Urinary bladder (tissue), 4 donors: ENCODE results near the gene SMIM7. TPM values are rescaled to one million over a fixed set of nuclear protein-coding genes. Genes with fewer than 3 reads are reported as not detected.

ENCODE experiments used
- DNase-seq: peaks from one replicate; pipeline ENCODE4 v3.0.0-alpha.2; 2015; ENCODE audit errors: extremely low spot score
- H3K27ac ChIP-seq: one replicate; pipeline ENCODE4 v1.5.1; 2013; ENCODE audit warnings: low read depth, mild to moderate bottlenecking, moderate library complexity
- H3K36me3 ChIP-seq: one replicate; pipeline ENCODE4 v1.6.1; 2013; ENCODE audit warnings: mild to moderate bottlenecking, moderate library complexity; ENCODE audit not compliant: insufficient read depth
- H3K4me1 ChIP-seq: one replicate; pipeline ENCODE4 v1.6.1; 2013; ENCODE audit warnings: mild to moderate bottlenecking, moderate library complexity; ENCODE audit not compliant: insufficient read depth
- H3K4me3 ChIP-seq: one replicate; pipeline ENCODE4 v1.5.1; 2013; ENCODE audit warnings: low read depth, low read length
- WGBS: extraction: QIAGEN DNeasy Blood & Tissue Kit; methylation state at CpG from one replicate; pipeline ENCODE4 v1.1.7; 2013; 5-methylcytosine and 5-hydroxymethylcytosine counted together
- polyA plus RNA-seq: library from polyadenylated mRNA; stranded (reverse); fragments of 200-250 nt; gene quantifications from one replicate; pipeline ENCODE4 v1.2.3, GENCODE V29; 2013
- total RNA-seq: library from RNA; depleted of rRNA; stranded (reverse); fragments of >200 nt; gene quantifications from one replicate; pipeline ENCODE4 v1.2.3, GENCODE V29; 2014
- donor health status: healthy with polysubstance abuse.
- donor health status: healthy.

The SMIM7 gene
- total and polyA plus RNA-seq, 2 donors: 73.8 to 84.3 TPM

GRCh38 chr19:16645140-16645539, 14.8 kb downstream of the SMIM7 start:
- Histone ChIP-seq H3K27ac (no peak overlapping the region), H3K4me3 (no peak overlapping the region), H3K4me1 (no peaks in the 10 kb centered on the region), H3K36me3 (peaks cover 5% of the 10 kb centered on the region)
- no peak for DNase-seq
- 90% methylated on average over 9 of the region's 9 CpGs for WGBS

GRCh38 chr19:16641695-16642094, 18.2 kb downstream of the SMIM7 start:
- WGBS: 97% methylated on average over 10 of the region's 10 CpGs
- Histone ChIP-seq H3K4me1 (no peaks in the 10 kb centered on the region), H3K4me3 (no peak overlapping the region), H3K27ac (no peak overlapping the region), H3K36me3 (peaks cover 5% of the 10 kb centered on the region)
- DNase-seq: no peak

DNA sequence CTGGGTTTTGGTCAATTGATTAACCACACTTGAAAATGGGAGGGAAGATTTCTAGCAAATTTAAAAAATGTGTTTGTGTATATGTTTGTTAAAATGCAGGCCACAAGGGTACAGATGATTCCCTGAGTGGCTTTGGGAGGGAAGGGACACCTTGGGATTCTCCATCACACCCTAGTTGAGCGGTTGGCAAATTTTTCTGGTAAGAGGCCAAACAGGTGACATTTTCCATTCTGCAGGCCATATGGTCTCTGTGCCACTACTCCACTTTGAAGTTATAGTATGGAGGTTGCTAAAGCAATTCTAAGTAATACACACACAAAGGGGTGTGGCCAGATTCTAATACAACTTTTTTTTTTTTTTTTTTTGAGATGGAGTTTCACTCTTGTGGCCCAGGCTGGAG, 19.0 kb downstream of the SMIM7 start:
- WGBS: 95% methylated on average over 1 of the region's 1 CpG
- H3K4me1 ChIP-seq: no peaks in the 10 kb centered on the region
- peaks cover 5% of the 10 kb centered on the region for H3K36me3 ChIP-seq
- no peak for DNase-seq
- no peak overlapping the region for H3K4me3 ChIP-seq
- no peak overlapping the region for H3K27ac ChIP-seq

DNA sequence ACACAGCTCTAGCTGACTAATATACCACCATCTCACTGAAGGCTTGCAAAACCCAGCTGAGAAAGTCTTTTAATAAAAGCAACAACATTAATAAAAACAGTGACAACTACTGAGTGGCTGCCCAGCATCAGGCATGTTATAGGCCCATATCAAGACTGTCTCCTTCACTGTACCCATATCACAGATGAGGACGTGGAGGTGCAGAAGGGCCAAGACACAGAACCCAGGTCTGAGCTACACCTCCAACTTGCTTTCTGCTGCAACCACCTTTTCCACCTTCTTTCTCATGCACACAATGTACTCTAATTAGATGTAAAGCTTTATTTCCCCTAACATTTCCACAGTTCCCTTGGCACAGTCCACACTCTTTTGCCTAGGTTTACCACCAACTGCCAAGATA, 21.3 kb downstream of the SMIM7 start:
- 94% methylated on average over 1 of the region's 1 CpG for WGBS
- Histone ChIP-seq H3K27ac (no peak overlapping the region), H3K4me1 (no peaks in the 10 kb centered on the region), H3K4me3 (no peak overlapping the region), H3K36me3 (peaks cover 5% of the 10 kb centered on the region)
- no peak for DNase-seq

DNA sequence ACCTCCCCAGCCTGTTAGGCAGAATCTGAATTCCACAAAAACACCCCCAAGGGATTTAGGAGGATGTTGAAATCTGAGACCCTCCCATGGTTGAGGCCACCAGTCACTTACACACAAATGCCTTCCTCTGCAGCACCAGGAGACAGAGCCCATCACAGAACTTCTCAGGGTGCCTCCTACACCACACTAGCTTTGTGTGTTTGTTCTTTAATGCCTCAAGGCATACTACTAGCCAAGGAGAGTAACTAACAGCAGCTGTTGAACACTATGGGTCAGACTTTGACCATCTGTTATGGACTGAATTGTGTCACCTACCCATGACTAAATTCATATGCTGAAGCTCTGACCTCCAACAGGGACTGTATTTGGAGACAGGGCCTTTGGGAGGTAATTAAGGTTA, 22.4 kb downstream of the SMIM7 start:
- peaks cover 5% of the 10 kb centered on the region for H3K36me3 ChIP-seq
- DNase-seq: no peak
- no peak overlapping the region for H3K27ac ChIP-seq

DNA sequence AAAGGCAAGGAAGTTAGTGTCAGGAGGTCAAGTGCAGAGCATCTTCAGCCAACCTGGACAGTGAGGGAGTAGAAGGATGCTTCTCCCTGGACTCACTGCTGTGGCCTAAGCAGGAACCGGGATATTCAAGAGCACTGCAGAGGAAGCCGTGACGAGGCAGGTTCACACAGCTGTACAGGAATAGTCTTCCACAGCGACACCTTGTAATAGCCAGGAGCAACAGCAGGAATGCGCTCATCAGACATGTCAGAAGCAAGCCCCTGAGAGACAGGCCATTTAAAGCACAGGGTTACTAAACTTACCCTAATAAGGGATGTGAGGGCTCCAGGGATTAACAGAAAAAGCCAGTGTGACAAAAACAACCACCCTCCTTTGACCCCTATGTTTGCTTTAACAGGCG, 28.5 kb downstream of the SMIM7 start:
- WGBS: 92% methylated on average over 6 of the region's 6 CpGs
- no peak overlapping the region for H3K27ac ChIP-seq
- no peaks in the 10 kb centered on the region for H3K4me1 ChIP-seq
- no peak overlapping the region for H3K4me3 ChIP-seq
- no peaks in the 10 kb centered on the region for H3K36me3 ChIP-seq
- DNase-seq: no peak

More for the DNA sequence above, 22.4 kb downstream of the SMIM7 start:
- no peaks in the 10 kb centered on the region for H3K4me1 ChIP-seq
- H3K4me3 ChIP-seq: no peak overlapping the region

DNA sequence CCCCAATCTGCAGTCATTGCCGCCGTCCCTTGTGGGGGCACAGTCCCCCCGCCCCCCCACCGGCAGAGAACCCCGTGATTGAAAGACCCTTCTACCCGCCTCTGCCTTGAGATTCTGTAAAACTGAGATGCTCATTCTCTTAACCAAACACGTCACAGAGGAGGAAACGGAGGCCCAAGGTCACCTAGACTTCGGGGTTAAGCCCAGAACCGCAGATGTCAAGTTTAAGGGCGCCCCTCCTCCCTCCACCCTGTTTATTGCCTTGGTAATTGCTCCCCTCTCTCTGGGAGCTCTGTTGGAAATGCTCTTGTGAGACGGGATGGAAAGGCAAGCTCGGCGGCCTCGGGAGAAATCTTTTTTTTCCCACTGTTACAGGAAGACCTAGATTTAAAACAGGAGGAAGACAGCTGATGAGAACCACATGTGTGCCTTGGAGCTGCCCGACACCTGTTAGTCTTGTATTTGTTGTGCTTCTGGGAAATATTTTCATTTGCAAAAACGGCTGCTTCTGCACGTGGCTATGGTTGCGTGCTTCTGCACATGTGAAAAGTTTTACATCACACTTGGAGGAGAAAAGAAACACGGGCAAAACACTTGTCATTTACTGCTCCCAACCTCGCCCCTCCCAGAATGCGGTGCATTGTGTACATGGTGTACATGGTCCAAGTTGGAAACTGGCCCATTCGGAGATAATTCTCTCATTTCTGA, 30.8 kb downstream of the SMIM7 start:
- peak overlapping the region; percentile 96 for H3K27ac ChIP-seq
- no peak for DNase-seq
- H3K4me1 ChIP-seq: no peaks in the 10 kb centered on the region
- 3% methylated on average over 23 of the region's 23 CpGs for WGBS
- H3K36me3 ChIP-seq: no peaks in the 10 kb centered on the region
- H3K4me3 ChIP-seq: peak overlapping the region; percentile 68

DNA sequence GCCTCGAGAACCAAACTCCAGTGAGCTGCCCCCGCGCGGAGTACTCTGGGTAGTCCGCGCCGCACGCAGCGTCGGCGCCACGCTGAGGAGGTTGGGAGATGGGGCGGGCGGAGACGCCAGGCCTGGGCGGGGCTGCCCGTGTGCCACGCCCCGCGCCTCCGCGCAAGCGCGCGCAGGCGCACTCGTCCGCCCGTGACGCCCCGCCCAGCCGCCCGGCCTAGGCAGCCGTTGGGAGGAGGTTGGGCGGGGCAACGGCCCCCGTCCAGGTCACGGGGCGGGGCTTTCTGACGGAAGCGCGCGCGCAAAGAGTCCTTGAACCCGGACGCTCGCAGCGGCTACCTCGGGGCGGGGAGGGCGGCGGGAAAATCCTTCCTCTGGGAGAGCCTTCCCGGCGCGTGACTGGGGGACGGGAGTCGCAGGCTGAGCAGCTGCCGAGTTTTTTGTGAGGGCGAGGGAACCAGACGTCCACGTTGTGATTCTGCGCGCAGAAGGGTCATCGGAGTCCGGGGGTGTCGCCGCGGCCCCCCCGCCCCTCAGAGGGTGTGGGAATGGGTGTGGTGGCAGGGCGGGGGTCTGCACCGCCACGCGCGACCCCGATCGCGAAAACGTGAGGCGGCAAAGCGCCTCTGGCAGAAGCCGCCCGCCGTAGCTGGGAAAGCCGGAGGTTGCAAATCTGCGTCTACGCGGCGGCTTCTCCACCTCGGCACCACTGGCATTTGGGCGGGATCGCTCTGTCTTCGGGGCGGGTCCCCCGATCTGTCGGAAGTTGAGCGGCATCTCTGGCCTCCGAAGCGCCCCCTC, 31.6 kb downstream of the SMIM7 start, which contains the start of gene MED26:
TSS of gene MED26 (minus strand) at position 22 of the 801 bp plus-strand sequence. CDS start 261 bp downstream, outside the sequence.
- H3K27ac ChIP-seq: peak within 1 kb of the TSS; percentile 96
- peak; percentile 74 for DNase-seq
- H3K36me3 ChIP-seq: no peaks in the 10 kb centered on the region
- WGBS: under 1% methylated on average over 98 of the region's 98 CpGs
- peak within 1 kb of the TSS; percentile 100 for H3K4me3 ChIP-seq
- no peaks in the 10 kb centered on the region for H3K4me1 ChIP-seq

- under 1% methylated on average over 38 of the region's 38 CpGs for WGBS
- Histone ChIP-seq H3K4me3 (peak overlapping the region; percentile 100), H3K27ac (no peak overlapping the region), H3K4me1 (no peaks in the 10 kb centered on the region), H3K36me3 (no peaks in the 10 kb centered on the region)
- DNase-seq: no peak
These were observed 32.1 kb downstream of the SMIM7 start for GRCh38 chr19:16627928-16628182.

- Histone ChIP-seq H3K4me3 (peak overlapping the region; percentile 100), H3K36me3 (no peaks in the 10 kb centered on the region), H3K27ac (peak overlapping the region; percentile 47), H3K4me1 (no peaks in the 10 kb centered on the region)
- DNase-seq: no peak
- WGBS: under 1% methylated on average over 52 of the region's 52 CpGs
These were observed 32.6 kb downstream of the SMIM7 start for GRCh38 chr19:16627193-16627927.

GRCh38 chr19:16626796-16627192, 33.1 kb downstream of the SMIM7 start:
- Histone ChIP-seq H3K27ac (no peak overlapping the region), H3K4me1 (no peaks in the 10 kb centered on the region), H3K4me3 (peak overlapping the region; percentile 100), H3K36me3 (no peaks in the 10 kb centered on the region)
- 6% methylated on average over 12 of the region's 12 CpGs for WGBS
- no peak for DNase-seq

GRCh38 chr19:16625163-16625958, 34.6 kb downstream of the SMIM7 start:
- 81% methylated on average over 16 of the region's 16 CpGs for WGBS
- no peak for DNase-seq
- H3K4me3 ChIP-seq: no peak overlapping the region
- no peaks in the 10 kb centered on the region for H3K36me3 ChIP-seq
- no peaks in the 10 kb centered on the region for H3K4me1 ChIP-seq
- H3K27ac ChIP-seq: no peak overlapping the region

DNA sequence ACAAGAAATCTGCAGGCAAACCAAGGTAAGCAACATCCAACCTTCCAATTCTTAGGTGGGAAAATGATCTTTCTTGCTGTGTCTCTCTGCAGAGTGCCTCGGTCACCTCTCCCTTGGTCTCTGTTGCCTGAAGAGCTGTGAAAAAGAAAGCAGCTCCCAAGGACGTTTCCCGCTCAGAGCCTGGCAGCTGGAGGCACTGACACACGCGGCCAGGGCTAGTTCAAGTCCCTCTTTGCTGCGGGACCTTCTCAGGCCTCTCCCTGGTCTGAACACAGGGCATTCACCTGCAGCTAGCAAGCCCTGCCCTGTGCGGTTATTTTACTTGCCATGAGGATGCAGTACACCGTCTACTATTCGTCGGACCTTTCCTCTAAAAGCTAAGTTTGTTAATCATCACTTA, 35.7 kb downstream of the SMIM7 start:
- Histone ChIP-seq H3K4me3 (no peak overlapping the region), H3K27ac (no peak overlapping the region), H3K4me1 (no peaks in the 10 kb centered on the region), H3K36me3 (no peaks in the 10 kb centered on the region)
- no peak for DNase-seq
- 82% methylated on average over 10 of the region's 10 CpGs for WGBS
